Measurements from ENCODE around the gene EHF. TPM values are rescaled to one million over a fixed set of nuclear protein-coding genes. Genes with fewer than 3 reads are reported as not detected.

EHF gene
- total RNA-seq, 2 donors from 2014 or later = 0.22 TPM; not detected in 1

GRCh38 chr11:34656062-34656720 is 35.3 kb downstream of the EHF start:
- no peak overlapping the region for H3K4me3 Mint-ChIP-seq

GRCh38 chr11:34658071-34659015 is 37.5 kb downstream of the EHF start:
- Histone ChIP-seq H3K9ac (ENCODE audit: extremely low read depth, low read length, poor library complexity, severe bottlenecking) (no peak overlapping the region), H3K9me3 (ENCODE audit: control insufficient read depth, low read length) (no peaks in the 10 kb centered on the region), H3K27ac (ENCODE audit: low read depth, low read length) (no peak overlapping the region), H3K4me3 (ENCODE audit: low read length) (no peak overlapping the region), H3K36me3 (ENCODE audit: control insufficient read depth, insufficient read depth, low read length) (no peaks in the 10 kb centered on the region), H3K27me3 (ENCODE audit: control insufficient read depth, insufficient read depth, low read length, poor library complexity, severe bottlenecking) (peaks cover 49% of the 10 kb centered on the region), H3K4me1 (ENCODE audit: control insufficient read depth, insufficient read depth, low read length) (peaks cover 3% of the 10 kb centered on the region)
- peaks cover 48% of the 10 kb centered on the region for H3K27me3 Mint-ChIP-seq (ENCODE audit: insufficient read depth)
- H3K36me3 Mint-ChIP-seq (ENCODE audit: low read depth) = no peaks in the 10 kb centered on the region
- no peak overlapping the region for H3K27ac Mint-ChIP-seq
- H3K4me1 Mint-ChIP-seq = peaks cover 18% of the 10 kb centered on the region
- TF ChIP-seq, protein P1, sequence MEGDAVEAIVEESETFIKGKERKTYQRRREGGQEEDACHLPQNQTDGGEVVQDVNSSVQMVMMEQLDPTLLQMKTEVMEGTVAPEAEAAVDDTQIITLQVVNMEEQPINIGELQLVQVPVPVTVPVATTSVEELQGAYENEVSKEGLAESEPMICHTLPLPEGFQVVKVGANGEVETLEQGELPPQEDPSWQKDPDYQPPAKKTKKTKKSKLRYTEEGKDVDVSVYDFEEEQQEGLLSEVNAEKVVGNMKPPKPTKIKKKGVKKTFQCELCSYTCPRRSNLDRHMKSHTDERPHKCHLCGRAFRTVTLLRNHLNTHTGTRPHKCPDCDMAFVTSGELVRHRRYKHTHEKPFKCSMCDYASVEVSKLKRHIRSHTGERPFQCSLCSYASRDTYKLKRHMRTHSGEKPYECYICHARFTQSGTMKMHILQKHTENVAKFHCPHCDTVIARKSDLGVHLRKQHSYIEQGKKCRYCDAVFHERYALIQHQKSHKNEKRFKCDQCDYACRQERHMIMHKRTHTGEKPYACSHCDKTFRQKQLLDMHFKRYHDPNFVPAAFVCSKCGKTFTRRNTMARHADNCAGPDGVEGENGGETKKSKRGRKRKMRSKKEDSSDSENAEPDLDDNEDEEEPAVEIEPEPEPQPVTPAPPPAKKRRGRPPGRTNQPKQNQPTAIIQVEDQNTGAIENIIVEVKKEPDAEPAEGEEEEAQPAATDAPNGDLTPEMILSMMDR (conservative IDR thresholded peaks at IDR 0.05) = no peak
- DNase-seq = no peak
- 90 to 92% methylated on average over 8 to 12 of the region's 14 CpGs for WGBS, 2 experiments (ENCODE audit: insufficient coverage in 1 of 2, insufficient read length in 1 of 2)
- H3K9me3 Mint-ChIP-seq = no peaks in the 10 kb centered on the region
- H3K4me3 Mint-ChIP-seq = no peak overlapping the region

More at GRCh38 chr11:34656062-34656720, 35.3 kb downstream of the EHF start:
- 94 to 95% methylated on average over 4 to 5 of the region's 5 CpGs for WGBS, 2 experiments (ENCODE audit: insufficient coverage in 1 of 2, insufficient read length in 1 of 2)
- Mint-ChIP-seq H3K27me3 (ENCODE audit: insufficient read depth) (peaks cover 30% of the 10 kb centered on the region), H3K36me3 (ENCODE audit: low read depth) (no peaks in the 10 kb centered on the region), H3K27ac (no peak overlapping the region), H3K4me1 (peaks cover 23% of the 10 kb centered on the region), H3K9me3 (no peaks in the 10 kb centered on the region)
- peaks cover 31% of the 10 kb centered on the region for H3K27me3 ChIP-seq (ENCODE audit: control insufficient read depth, insufficient read depth, low read length, poor library complexity, severe bottlenecking)
- H3K27ac ChIP-seq (ENCODE audit: low read depth, low read length) = no peak overlapping the region
- TF ChIP-seq, protein P1 (conservative IDR thresholded peaks at IDR 0.05) = no peak
- DNase-seq = no peak
- no peaks in the 10 kb centered on the region for H3K36me3 ChIP-seq (ENCODE audit: control insufficient read depth, insufficient read depth, low read length)
- no peaks in the 10 kb centered on the region for H3K9me3 ChIP-seq (ENCODE audit: control insufficient read depth, low read length)
- H3K4me1 ChIP-seq (ENCODE audit: control insufficient read depth, insufficient read depth, low read length) = peaks cover 3% of the 10 kb centered on the region
- H3K9ac ChIP-seq (ENCODE audit: extremely low read depth, low read length, poor library complexity, severe bottlenecking) = no peak overlapping the region
- H3K4me3 ChIP-seq (ENCODE audit: low read length) = no peak overlapping the region

DNA sequence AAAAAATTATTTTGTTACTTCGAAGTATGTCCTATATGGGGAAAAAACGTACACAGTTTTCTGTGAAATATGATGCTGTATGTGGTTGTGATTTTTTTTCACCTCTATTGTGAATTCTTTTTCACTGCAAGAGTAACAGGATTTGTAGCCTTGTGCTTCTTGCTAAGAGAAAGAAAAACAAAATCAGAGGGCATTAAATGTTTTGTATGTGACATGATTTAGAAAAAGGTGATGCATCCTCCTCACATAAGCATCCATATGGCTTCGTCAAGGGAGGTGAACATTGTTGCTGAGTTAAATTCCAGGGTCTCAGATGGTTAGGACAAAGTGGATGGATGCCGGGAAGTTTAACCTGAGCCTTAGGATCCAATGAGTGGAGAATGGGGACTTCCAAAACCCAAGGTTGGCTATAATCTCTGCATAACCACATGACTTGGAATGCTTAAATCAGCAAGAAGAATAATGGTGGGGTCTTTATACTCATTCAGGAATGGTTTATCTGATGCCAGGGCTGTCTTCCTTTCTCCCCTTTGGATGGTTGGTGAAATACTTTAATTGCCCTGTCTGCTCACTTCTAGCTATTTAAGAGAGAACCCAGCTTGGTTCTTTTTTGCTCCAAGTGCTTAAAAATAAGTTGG is 38.3 kb downstream of the EHF start:
- Histone ChIP-seq H3K4me3 (ENCODE audit: low read length) (no peak overlapping the region), H3K36me3 (ENCODE audit: control insufficient read depth, insufficient read depth, low read length) (no peaks in the 10 kb centered on the region), H3K9me3 (ENCODE audit: control insufficient read depth, low read length) (no peaks in the 10 kb centered on the region), H3K27ac (ENCODE audit: low read depth, low read length) (no peak overlapping the region), H3K9ac (ENCODE audit: extremely low read depth, low read length, poor library complexity, severe bottlenecking) (no peak overlapping the region), H3K4me1 (ENCODE audit: control insufficient read depth, insufficient read depth, low read length) (no peaks in the 10 kb centered on the region), H3K27me3 (ENCODE audit: control insufficient read depth, insufficient read depth, low read length, poor library complexity, severe bottlenecking) (peaks cover 57% of the 10 kb centered on the region)
- Mint-ChIP-seq H3K36me3 (ENCODE audit: low read depth) (no peaks in the 10 kb centered on the region), H3K27me3 (ENCODE audit: insufficient read depth) (peaks cover 53% of the 10 kb centered on the region), H3K4me1 (peaks cover 12% of the 10 kb centered on the region), H3K4me3 (no peak overlapping the region), H3K27ac (no peak overlapping the region), H3K9me3 (no peaks in the 10 kb centered on the region)
- 95 to 96% methylated on average over 4 of the region's 4 CpGs for WGBS, 2 experiments (ENCODE audit: insufficient coverage in 1 of 2, insufficient read length in 1 of 2)
- TF ChIP-seq, protein P1 (conservative IDR thresholded peaks at IDR 0.05) = no peak
- DNase-seq = no peak
